ENCODE measurements around the gene ZBTB7C. TPM values are rescaled to one million over a fixed set of nuclear protein-coding genes. Genes with fewer than 3 reads are reported as not detected.

ZBTB7C gene
- polyA plus RNA-seq, 6 donors from 2014 or later: not detected

- Mint-ChIP-seq H3K4me3 (no peak overlapping the region), H3K36me3 (no peaks in the 10 kb centered on the region), H3K27ac (no peak overlapping the region), H3K9me3 (peaks cover 0 to 6% (median 0%) of the 10 kb centered on the region in 7 donors), H3K27me3 (peaks cover 46 to 68% (median 67%) of the 10 kb centered on the region in 3 donors), H3K4me1 (peaks cover 6 to 11% (median 8%) of the 10 kb centered on the region in 3 donors)
- DNase-seq (no peak), ATAC-seq (ENCODE audit: low read depth in 2 of 2) (no peak)
Measured at GRCh38 chr18:47978141-47978540, 431.0 kb downstream of the ZBTB7C start.

Other genes starting within 250 kb of the ZBTB7C start
- gene CTIF, start 129.6 kb upstream of the ZBTB7C start, polyA plus RNA-seq (ENCODE audit: low read depth in 6 of 6): 1 to 10 TPM in 1 of 6 donors, under 1 TPM in 3, not detected in 2; 0.29 to 1.1 (median 0.66) TPM